Neural cell (in vitro differentiated cells): Measurements from ENCODE around the gene STX18. TPM values are rescaled to one million over a fixed set of nuclear protein-coding genes. Genes with fewer than 3 reads are reported as not detected.

Experiments used
- H2AFZ ChIP-seq: fragments of 200-600, 300-800 bp; sonication (generic), shearing (Covaris generic); 2 replicates; pipeline ENCODE4 v1.6.0; 2014; ENCODE audit warnings: low read depth, mild to moderate bottlenecking, antibody characterized with exemption, low read length, moderate library complexity
- H3F3A ChIP-seq: fragments of 200-600 bp; shearing (Covaris generic); 2 replicates; pipeline ENCODE4 v1.6.1; 2016; ENCODE audit warnings: mild to moderate bottlenecking, moderate library complexity, mixed read lengths, antibody characterized with exemption, low read length; ENCODE audit not compliant: insufficient read depth, poor library complexity, severe bottlenecking
- H3K27ac ChIP-seq: fragments of 200-600, 300-800 bp; sonication (generic), shearing (Covaris generic); 2 replicates; pipeline ENCODE4 v1.5.1; 2014; ENCODE audit warnings: mild to moderate bottlenecking, low read length, moderate library complexity
- H3K27me3 ChIP-seq: fragments of 300-800, 200-600 bp; sonication (generic), shearing (Covaris generic); 2 replicates; pipeline ENCODE4 v1.6.0; 2014; ENCODE audit warnings: mild to moderate bottlenecking, low read depth, low read length, moderate library complexity; ENCODE audit not compliant: insufficient read depth
- H3K36me3 ChIP-seq: fragments of 300-800, 200-600 bp; sonication (generic), shearing (Covaris generic); 2 replicates; pipeline ENCODE4 v1.5.1; 2014; ENCODE audit warnings: mild to moderate bottlenecking, antibody characterized with exemption, low read length, moderate library complexity; ENCODE audit not compliant: insufficient read depth
- H3K4me2 ChIP-seq: fragments of 300-800, 200-600 bp; sonication (generic), shearing (Covaris generic); 2 replicates; pipeline ENCODE4 v1.6.0; 2014; ENCODE audit warnings: mild to moderate bottlenecking, low read length
- H3K4me3 ChIP-seq: fragments of 300-800, 200-600 bp; sonication (generic), shearing (Covaris generic); 2 replicates; pipeline ENCODE4 v1.5.1; 2014; ENCODE audit warnings: mild to moderate bottlenecking, low read length, moderate library complexity
- H3K79me2 ChIP-seq: fragments of 200-600 bp; shearing (Covaris generic); replicated peaks from 2 replicates; pipeline ENCODE4 v1.6.0; 2014; ENCODE audit warnings: mild to moderate bottlenecking, low read length, moderate library complexity; ENCODE audit not compliant: insufficient read depth
- H3K9ac ChIP-seq: fragments of 300-800, 200-600 bp; sonication (generic), shearing (Covaris generic); 2 replicates; pipeline ENCODE4 v1.6.1; 2016; ENCODE audit warnings: mild to moderate bottlenecking, low read length, mixed read lengths
- H3K9me2 ChIP-seq: fragments of 200-600 bp; shearing (Covaris generic); 2 replicates; pipeline ENCODE4 v1.6.1; 2016; ENCODE audit warnings: mild to moderate bottlenecking, low read length, mixed read lengths; ENCODE audit not compliant: insufficient read depth
- H3K9me3 ChIP-seq: fragments of 200-600, 300-800 bp; sonication (generic), shearing (Covaris generic); 2 replicates; pipeline ENCODE4 v1.6.1; 2016; ENCODE audit warnings: mild to moderate bottlenecking, mixed run types, low read length, moderate library complexity, mixed read lengths
- H4K20me1 ChIP-seq: fragments of 200-600 bp; shearing (Covaris generic); 2 replicates; pipeline ENCODE4 v1.6.1; 2016; ENCODE audit warnings: mild to moderate bottlenecking, mixed run types; ENCODE audit not compliant: insufficient read depth
- EP300 ChIP-seq: fragments of 450-650 bp; conservative IDR thresholded peaks from 2 replicates; pipeline ENCODE4 v1.6.1; 2014; ENCODE audit warnings: antibody characterized with exemption, mild to moderate bottlenecking, moderate library complexity; ENCODE audit not compliant: poor library complexity, severe bottlenecking
- EZH2 ChIP-seq: fragments of 200-600, 300-800 bp; shearing (Covaris generic), sonication (generic); IDR thresholded peaks from 2 replicates; pipeline ENCODE4 v1.6.1; 2014; ENCODE audit warnings: antibody characterized with exemption, low read length, borderline replicate concordance, mild to moderate bottlenecking; ENCODE audit not compliant: insufficient read depth, poor library complexity, severe bottlenecking
- MXI1 ChIP-seq: fragments of 450-650 bp; conservative IDR thresholded peaks from 2 replicates; pipeline ENCODE4 v1.6.1; 2014; ENCODE audit warnings: antibody characterized with exemption, mild to moderate bottlenecking; ENCODE audit not compliant: poor library complexity, severe bottlenecking
- POLR2AphosphoS5 ChIP-seq: IDR thresholded peaks from 2 replicates; pipeline ENCODE4 v1.6.1; 2012
- RAD21 ChIP-seq: fragments of 450-650 bp; conservative IDR thresholded peaks from 2 replicates; pipeline ENCODE4 v1.6.1; 2014; ENCODE audit warnings: antibody characterized with exemption, mild to moderate bottlenecking, moderate library complexity
- SMC3 ChIP-seq: fragments of 450-650 bp; conservative IDR thresholded peaks from 2 replicates; pipeline ENCODE4 v1.6.1; 2014; ENCODE audit warnings: antibody characterized with exemption, mild to moderate bottlenecking, moderate library complexity; ENCODE audit not compliant: poor library complexity
- TAF1 ChIP-seq: IDR thresholded peaks from 2 replicates; pipeline ENCODE4 v1.6.1; 2012; ENCODE audit warnings: low read depth
- polyA plus RNA-seq: library from polyadenylated mRNA; depleted of rRNA; stranded (reverse); fragments of >200 nt; gene quantifications from 2 replicates; pipeline ENCODE4 v1.2.3, GENCODE V29; 2014
- TF ChIP-seq, protein P1 (sequence below): fragments of 450-650 bp; IDR thresholded peaks from 2 replicates; pipeline ENCODE4 v1.5.1; 2014; ENCODE audit warnings: antibody characterized with exemption, mild to moderate bottlenecking, moderate library complexity; ENCODE audit not compliant: poor library complexity, severe bottlenecking
- TF ChIP-seq, protein P2 (sequence below): IDR thresholded peaks from 2 replicates; pipeline ENCODE4 v1.6.1; 2012; ENCODE audit warnings: borderline replicate concordance

STX18 gene
- polyA plus RNA-seq, 1 donor from 2014 or later: 64.5 TPM

GRCh38 chr4:4461178-4461577 lies 80.7 kb downstream of the STX18 start (continued):
- TF ChIP-seq, protein P1, sequence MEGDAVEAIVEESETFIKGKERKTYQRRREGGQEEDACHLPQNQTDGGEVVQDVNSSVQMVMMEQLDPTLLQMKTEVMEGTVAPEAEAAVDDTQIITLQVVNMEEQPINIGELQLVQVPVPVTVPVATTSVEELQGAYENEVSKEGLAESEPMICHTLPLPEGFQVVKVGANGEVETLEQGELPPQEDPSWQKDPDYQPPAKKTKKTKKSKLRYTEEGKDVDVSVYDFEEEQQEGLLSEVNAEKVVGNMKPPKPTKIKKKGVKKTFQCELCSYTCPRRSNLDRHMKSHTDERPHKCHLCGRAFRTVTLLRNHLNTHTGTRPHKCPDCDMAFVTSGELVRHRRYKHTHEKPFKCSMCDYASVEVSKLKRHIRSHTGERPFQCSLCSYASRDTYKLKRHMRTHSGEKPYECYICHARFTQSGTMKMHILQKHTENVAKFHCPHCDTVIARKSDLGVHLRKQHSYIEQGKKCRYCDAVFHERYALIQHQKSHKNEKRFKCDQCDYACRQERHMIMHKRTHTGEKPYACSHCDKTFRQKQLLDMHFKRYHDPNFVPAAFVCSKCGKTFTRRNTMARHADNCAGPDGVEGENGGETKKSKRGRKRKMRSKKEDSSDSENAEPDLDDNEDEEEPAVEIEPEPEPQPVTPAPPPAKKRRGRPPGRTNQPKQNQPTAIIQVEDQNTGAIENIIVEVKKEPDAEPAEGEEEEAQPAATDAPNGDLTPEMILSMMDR: no peak

DNA sequence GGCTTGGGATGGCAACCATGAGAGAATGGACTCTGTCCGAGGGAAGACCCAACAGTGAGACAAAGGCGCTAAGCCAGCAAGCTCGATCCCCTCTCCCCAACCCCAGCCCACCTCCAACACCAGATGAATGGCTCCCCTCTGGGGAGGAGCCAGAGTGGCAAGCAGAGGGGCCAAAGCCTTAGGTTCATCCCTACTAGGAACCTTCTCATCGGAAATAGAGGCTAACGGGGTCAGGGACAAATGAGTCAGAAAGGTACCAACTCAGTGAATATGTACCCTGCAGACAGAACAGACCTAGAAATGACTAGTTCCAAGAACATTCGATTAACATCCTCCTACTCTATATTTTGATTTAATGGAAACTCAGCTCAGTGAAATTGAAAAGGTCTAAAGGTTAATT lies 81.1 kb downstream of the STX18 start:
- H3K4me3 ChIP-seq: no peak overlapping the region
- no peak overlapping the region for H3K27ac ChIP-seq
- no peaks in the 10 kb centered on the region for H3F3A ChIP-seq
- H3K9me3 ChIP-seq: no peaks in the 10 kb centered on the region
- TF ChIP-seq MXI1 (no peak), SMC3 (no peak), POLR2AphosphoS5 (no peak), EZH2 (no peak), TAF1 (no peak), RAD21 (no peak), EP300 (no peak)
- TF ChIP-seq, protein P2, sequence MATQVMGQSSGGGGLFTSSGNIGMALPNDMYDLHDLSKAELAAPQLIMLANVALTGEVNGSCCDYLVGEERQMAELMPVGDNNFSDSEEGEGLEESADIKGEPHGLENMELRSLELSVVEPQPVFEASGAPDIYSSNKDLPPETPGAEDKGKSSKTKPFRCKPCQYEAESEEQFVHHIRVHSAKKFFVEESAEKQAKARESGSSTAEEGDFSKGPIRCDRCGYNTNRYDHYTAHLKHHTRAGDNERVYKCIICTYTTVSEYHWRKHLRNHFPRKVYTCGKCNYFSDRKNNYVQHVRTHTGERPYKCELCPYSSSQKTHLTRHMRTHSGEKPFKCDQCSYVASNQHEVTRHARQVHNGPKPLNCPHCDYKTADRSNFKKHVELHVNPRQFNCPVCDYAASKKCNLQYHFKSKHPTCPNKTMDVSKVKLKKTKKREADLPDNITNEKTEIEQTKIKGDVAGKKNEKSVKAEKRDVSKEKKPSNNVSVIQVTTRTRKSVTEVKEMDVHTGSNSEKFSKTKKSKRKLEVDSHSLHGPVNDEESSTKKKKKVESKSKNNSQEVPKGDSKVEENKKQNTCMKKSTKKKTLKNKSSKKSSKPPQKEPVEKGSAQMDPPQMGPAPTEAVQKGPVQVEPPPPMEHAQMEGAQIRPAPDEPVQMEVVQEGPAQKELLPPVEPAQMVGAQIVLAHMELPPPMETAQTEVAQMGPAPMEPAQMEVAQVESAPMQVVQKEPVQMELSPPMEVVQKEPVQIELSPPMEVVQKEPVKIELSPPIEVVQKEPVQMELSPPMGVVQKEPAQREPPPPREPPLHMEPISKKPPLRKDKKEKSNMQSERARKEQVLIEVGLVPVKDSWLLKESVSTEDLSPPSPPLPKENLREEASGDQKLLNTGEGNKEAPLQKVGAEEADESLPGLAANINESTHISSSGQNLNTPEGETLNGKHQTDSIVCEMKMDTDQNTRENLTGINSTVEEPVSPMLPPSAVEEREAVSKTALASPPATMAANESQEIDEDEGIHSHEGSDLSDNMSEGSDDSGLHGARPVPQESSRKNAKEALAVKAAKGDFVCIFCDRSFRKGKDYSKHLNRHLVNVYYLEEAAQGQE: no peak
- TF ChIP-seq, protein P1: no peak
- no peak overlapping the region for H2AFZ ChIP-seq
- no peaks in the 10 kb centered on the region for H3K9me2 ChIP-seq
- no peaks in the 10 kb centered on the region for H4K20me1 ChIP-seq
- no peak overlapping the region for H3K9ac ChIP-seq
- no peaks in the 10 kb centered on the region for H3K79me2 ChIP-seq
- H3K4me2 ChIP-seq: no peak overlapping the region
- H3K27me3 ChIP-seq: no peaks in the 10 kb centered on the region
- H3K36me3 ChIP-seq: no peaks in the 10 kb centered on the region

DNA sequence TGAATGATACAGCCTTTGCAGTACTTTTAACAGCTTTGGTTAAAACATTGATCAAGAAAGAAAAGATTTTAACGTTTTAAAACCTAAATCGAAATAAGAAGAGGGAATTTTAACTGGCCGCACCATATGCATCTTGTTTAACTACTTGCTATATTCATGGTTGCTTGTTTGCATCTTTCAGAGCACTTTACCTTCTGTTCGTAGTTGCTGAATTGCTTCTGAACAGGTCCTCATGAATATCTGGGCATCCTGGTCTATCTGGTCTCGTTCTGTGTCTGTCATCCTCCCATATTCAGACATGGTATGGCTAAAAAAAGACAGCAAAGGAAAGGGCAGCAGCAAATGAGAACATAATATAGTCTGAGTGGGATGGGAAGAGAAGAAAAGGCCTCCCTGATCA lies 82.7 kb downstream of the STX18 start:
- Histone ChIP-seq H3K9me2 (no peaks in the 10 kb centered on the region), H3K27ac (no peak overlapping the region), H3K4me2 (no peak overlapping the region), H4K20me1 (no peaks in the 10 kb centered on the region), H3K36me3 (no peaks in the 10 kb centered on the region), H3K9ac (no peak overlapping the region), H3K27me3 (no peaks in the 10 kb centered on the region), H2AFZ (no peak overlapping the region), H3K4me3 (no peak overlapping the region), H3K79me2 (no peaks in the 10 kb centered on the region), H3F3A (no peaks in the 10 kb centered on the region), H3K9me3 (no peaks in the 10 kb centered on the region)
- TF ChIP-seq TAF1 (no peak), EZH2 (no peak)
